Spleen (tissue), 7 donors: ENCODE results near the gene PLEKHN1.

Experiments used
- POLR2A ChIP-seq, 3 donors: fragments of 450-650 bp; IDR thresholded peaks; one replicate each; pipeline ENCODE4 v1.5.1; 2017; ENCODE audit warnings: antibody characterized with exemption in 3 of 3, mild to moderate bottlenecking in 1 of 3
- POLR2AphosphoS5 ChIP-seq, 3 donors: sonication (generic); formaldehyde crosslinking; IDR thresholded peaks; one replicate each; pipeline ENCODE4 v1.5.1; 2017; ENCODE audit warnings: antibody characterized with exemption in 3 of 3
- TF ChIP-seq, protein P1 (sequence below), 11 experiments: fragments of 200-600 bp in 7 of 11; fragments of 450-650 bp in 4 of 11; sonication (generic) in 4 of 11; IDR thresholded peaks in 8 of 11; conservative IDR thresholded peaks in 3 of 11; 1 replicate in 7 of 11; 2 replicates in 4 of 11; pipeline versions ENCODE4 v1.4.0 to v1.8.0; 2016 to 2021; ENCODE audit warnings: antibody characterized with exemption in 11 of 11, inconsistent platforms in 4 of 11, mild to moderate bottlenecking in 1 of 11
- donor health status: DM: no; HTN: no; CAD: no; lungs with moderate emphysema.
- donor health status: DM: no; HTN: no; CAD: no.
- donor health status: DM: no; HTN: no; CAD: no.

DNA sequence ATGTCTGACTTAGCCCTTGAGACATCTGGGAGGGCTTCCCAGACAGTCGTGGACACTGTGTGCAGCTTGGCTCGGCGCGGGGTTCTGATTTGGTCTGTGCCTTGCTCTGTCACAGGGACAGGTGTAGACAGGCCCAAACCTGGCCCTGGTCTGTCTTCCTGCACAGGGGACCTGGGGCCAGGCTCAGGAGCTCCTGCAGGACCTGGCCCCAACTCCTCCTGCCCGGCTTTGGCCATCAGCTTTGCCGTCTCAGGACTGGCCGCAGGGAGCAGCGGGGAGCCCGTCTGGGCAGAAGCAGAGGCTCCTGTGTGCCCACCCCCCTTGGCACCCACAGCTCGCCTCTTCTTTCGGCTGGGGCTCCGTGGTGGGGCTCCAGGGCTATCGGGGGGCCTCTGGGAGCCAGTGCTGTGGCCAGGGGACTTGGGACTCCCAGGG lies 13.9 kb downstream of the PLEKHN1 start:
- TF ChIP-seq, protein P1, sequence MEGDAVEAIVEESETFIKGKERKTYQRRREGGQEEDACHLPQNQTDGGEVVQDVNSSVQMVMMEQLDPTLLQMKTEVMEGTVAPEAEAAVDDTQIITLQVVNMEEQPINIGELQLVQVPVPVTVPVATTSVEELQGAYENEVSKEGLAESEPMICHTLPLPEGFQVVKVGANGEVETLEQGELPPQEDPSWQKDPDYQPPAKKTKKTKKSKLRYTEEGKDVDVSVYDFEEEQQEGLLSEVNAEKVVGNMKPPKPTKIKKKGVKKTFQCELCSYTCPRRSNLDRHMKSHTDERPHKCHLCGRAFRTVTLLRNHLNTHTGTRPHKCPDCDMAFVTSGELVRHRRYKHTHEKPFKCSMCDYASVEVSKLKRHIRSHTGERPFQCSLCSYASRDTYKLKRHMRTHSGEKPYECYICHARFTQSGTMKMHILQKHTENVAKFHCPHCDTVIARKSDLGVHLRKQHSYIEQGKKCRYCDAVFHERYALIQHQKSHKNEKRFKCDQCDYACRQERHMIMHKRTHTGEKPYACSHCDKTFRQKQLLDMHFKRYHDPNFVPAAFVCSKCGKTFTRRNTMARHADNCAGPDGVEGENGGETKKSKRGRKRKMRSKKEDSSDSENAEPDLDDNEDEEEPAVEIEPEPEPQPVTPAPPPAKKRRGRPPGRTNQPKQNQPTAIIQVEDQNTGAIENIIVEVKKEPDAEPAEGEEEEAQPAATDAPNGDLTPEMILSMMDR (IDR thresholded peaks at IDR 0.05 in 8 of 11, conservative IDR thresholded peaks at IDR 0.05 in 3 of 11): no peak
- no peak for TF ChIP-seq POLR2AphosphoS5 (IDR thresholded peaks at IDR 0.05)
- TF ChIP-seq POLR2A (IDR thresholded peaks at IDR 0.05): no peak
